Keratinocyte (primary cell): Measurements from ENCODE around the gene CIT.

Experiments
- CTCF ChIP-seq, 3 experiments: IDR thresholded peaks in 1 of 3; conservative IDR thresholded peaks in 1 of 3; optimal IDR thresholded peaks in 1 of 3; 2 replicates in 2 of 3; 3 replicates in 1 of 3; pipeline versions ENCODE3 to v1.5.1; 2011; ENCODE audit warnings: low read length in 3 of 3, mild to moderate bottlenecking in 3 of 3, moderate library complexity in 2 of 3, control low read depth in 1 of 3, inconsistent platforms in 1 of 3; ENCODE audit not compliant: insufficient read depth in 2 of 3; ENCODE audit errors: extremely low read depth in 1 of 3
- EZH2 ChIP-seq: IDR thresholded peaks from one replicate; pipeline ENCODE4 v1.6.1; 2012; ENCODE audit warnings: inconsistent platforms, mild to moderate bottlenecking, low read length, moderate library complexity

GRCh38 chr12:119689935-119690500 lies 187.1 kb downstream of the CIT start:
- TF ChIP-seq CTCF (optimal IDR thresholded peaks at IDR 0.05 in 1 of 3, IDR thresholded peaks at IDR 0.05 in 1 of 3, conservative IDR thresholded peaks at IDR 0.05 in 1 of 3; ENCODE audit: extremely low read depth in 1 of 3, insufficient read depth in 2 of 3, low read length in 3 of 3) (no peak), EZH2 (no peak)
